MM.1S (cell line): ENCODE measurements around the gene SPEF2.

Experiments used
- EZH2 ChIP-seq: fragments of 300-600 bp; sonication (generic); optimal IDR thresholded peaks from 2 replicates; pipeline ENCODE3; 2017; ENCODE audit warnings: low read depth, mild to moderate bottlenecking, antibody characterized with exemption, low read length, mixed read lengths
- TF ChIP-seq, protein P1 (sequence below): fragments of 300-600 bp; sonication (generic); IDR thresholded peaks from 2 replicates; pipeline ENCODE4 v1.5.1; 2016; ENCODE audit warnings: antibody characterized with exemption, low read length, mixed read lengths

DNA sequence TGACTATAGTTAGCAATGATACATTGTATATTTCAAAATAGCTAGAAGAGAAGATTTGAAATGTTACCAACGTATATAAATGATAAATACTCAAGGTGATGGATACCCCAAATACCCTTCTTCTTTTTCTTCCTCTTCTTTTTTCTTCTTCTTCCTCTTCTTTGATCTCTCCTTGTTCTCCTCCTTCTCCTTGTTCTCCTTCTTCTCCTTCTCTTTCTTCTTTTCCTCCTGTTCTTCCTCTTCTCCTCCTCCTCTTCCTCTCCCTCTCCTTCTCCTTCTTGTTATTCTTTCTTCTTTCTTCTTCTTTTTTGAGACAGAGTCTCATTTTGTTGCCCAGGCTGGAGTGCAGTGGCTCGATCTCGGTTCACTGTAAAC is 616 bp upstream of the SPEF2 start:
- TF ChIP-seq, protein P1, sequence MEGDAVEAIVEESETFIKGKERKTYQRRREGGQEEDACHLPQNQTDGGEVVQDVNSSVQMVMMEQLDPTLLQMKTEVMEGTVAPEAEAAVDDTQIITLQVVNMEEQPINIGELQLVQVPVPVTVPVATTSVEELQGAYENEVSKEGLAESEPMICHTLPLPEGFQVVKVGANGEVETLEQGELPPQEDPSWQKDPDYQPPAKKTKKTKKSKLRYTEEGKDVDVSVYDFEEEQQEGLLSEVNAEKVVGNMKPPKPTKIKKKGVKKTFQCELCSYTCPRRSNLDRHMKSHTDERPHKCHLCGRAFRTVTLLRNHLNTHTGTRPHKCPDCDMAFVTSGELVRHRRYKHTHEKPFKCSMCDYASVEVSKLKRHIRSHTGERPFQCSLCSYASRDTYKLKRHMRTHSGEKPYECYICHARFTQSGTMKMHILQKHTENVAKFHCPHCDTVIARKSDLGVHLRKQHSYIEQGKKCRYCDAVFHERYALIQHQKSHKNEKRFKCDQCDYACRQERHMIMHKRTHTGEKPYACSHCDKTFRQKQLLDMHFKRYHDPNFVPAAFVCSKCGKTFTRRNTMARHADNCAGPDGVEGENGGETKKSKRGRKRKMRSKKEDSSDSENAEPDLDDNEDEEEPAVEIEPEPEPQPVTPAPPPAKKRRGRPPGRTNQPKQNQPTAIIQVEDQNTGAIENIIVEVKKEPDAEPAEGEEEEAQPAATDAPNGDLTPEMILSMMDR, result no peak
- TF ChIP-seq EZH2, result no peak
